Transverse colon (tissue), 4 donors: ENCODE measurements around the gene NECAB2. TPM values are rescaled to one million over a fixed set of nuclear protein-coding genes. Genes with fewer than 3 reads are reported as not detected.

Experiments used
- DNase-seq: peaks from one replicate; pipeline ENCODE4 v3.0.0-alpha.2; 2019
- H3K27ac ChIP-seq, 4 donors: fragments of 200-600 bp; sonication (generic); 2 replicates each; pipeline ENCODE4 v1.5.1; 2016 to 2018; ENCODE audit warnings: inconsistent platforms in 4 of 4
- H3K27me3 ChIP-seq: fragments of 200-600 bp; sonication (generic); 2 replicates; pipeline ENCODE4 v1.5.1; 2017; ENCODE audit warnings: inconsistent platforms
- H3K36me3 ChIP-seq, 4 donors: fragments of 200-600 bp; sonication (generic); 2 replicates each; pipeline ENCODE4 v1.5.1; 2017 to 2019; ENCODE audit warnings: inconsistent platforms in 4 of 4
- H3K4me1 ChIP-seq, 4 donors: fragments of 200-600 bp; sonication (generic); 2 replicates each; pipeline ENCODE4 v1.5.1; 2017 to 2020; ENCODE audit warnings: inconsistent platforms in 4 of 4
- H3K4me3 ChIP-seq, 4 donors: fragments of 200-600 bp; sonication (generic); 1 replicate in 1 of 4; 2 replicates in 3 of 4; pipeline versions ENCODE4 v1.5.1 to v1.6.1; 2017 to 2019; ENCODE audit warnings: inconsistent platforms in 4 of 4
- H3K9me3 ChIP-seq, 2 donors: fragments of 200-600 bp; sonication (generic); 2 replicates each; pipeline ENCODE4 v1.5.1; 2017 to 2019; ENCODE audit warnings: inconsistent platforms in 2 of 2
- CTCF ChIP-seq, 5 experiments: fragments of 200-600 bp in 3 of 5; fragments of 450-650 bp in 2 of 5; sonication (generic) in 3 of 5; IDR thresholded peaks; 1 replicate in 2 of 5; 2 replicates in 3 of 5; pipeline ENCODE4 v1.5.1; 2016 to 2017; ENCODE audit warnings: antibody characterized with exemption in 5 of 5, inconsistent platforms in 3 of 5, mild to moderate bottlenecking in 2 of 5, moderate library complexity in 1 of 5
- EP300 ChIP-seq: sonication (generic); formaldehyde crosslinking; IDR thresholded peaks from one replicate; pipeline ENCODE4 v1.6.1; 2017; ENCODE audit warnings: antibody characterized with exemption, low read depth
- POLR2A ChIP-seq: fragments of 450-650 bp; IDR thresholded peaks from one replicate; pipeline ENCODE4 v1.6.1; 2016; ENCODE audit warnings: antibody characterized with exemption, mild to moderate bottlenecking, moderate library complexity
- POLR2AphosphoS5 ChIP-seq, 3 donors: sonication (generic); formaldehyde crosslinking; IDR thresholded peaks; one replicate each; pipeline ENCODE4 v1.6.1; 2016; ENCODE audit warnings: antibody characterized with exemption in 3 of 3
- WGBS, 2 donors: methylation state at CpG; one replicate each; pipeline ENCODE4 v1.1.5; 2018; ENCODE audit warnings: low coverage in 1 of 2; 5-methylcytosine and 5-hydroxymethylcytosine counted together
- in situ Hi-C, 4 donors: fragments of 200-750 bp; cut with MboI; loops; one replicate each; pipeline versions ENCODE4 v1.15.0 to v1.15.1; 2017; ENCODE audit warnings: low sequenced_read_pairs in 3 of 4, low pct_ligation_motif_present in 1 of 4, low pct_unique_long_range_greater_than_20kb in 1 of 4
- intact Hi-C: fragments of 100-400 bp; cut with DNase I; formaldehyde crosslinking; loops from one replicate; pipeline ENCODE4 v1.15.1; 2023; ENCODE audit warnings: low total_unique reads
- total RNA-seq, 4 donors: library from RNA; depleted of rRNA; stranded (reverse); fragments of >200 nt; gene quantifications; one replicate each; pipeline ENCODE4 v1.1.0, GENCODE V29; 2016

NECAB2 gene
- total RNA-seq, 4 donors from 2014 or later = 0.41 TPM; not detected in 3

- in situ Hi-C loops (no loop called here), intact Hi-C loops (no loop called here)
- Histone ChIP-seq H3K27me3 (no peaks in the 10 kb centered on the region), H3K4me3 (no peak overlapping the region), H3K27ac (no peak overlapping the region), H3K4me1 (no peaks in the 10 kb centered on the region), H3K9me3 (no peaks in the 10 kb centered on the region), H3K36me3 (no peaks in the 10 kb centered on the region)
- TF ChIP-seq CTCF (IDR thresholded peaks at IDR 0.05) = no peak
- TF ChIP-seq POLR2A = no peak
- TF ChIP-seq EP300 = no peak
- TF ChIP-seq POLR2AphosphoS5 (IDR thresholded peaks at IDR 0.05) = no peak
- WGBS, 2 donors = 81% methylated on average over 17 of the region's 17 CpGs; no CpG with 5 or more reads in 1 of the 2 donors
- DNase-seq = no peak
These were observed 63.5 kb downstream of the NECAB2 start for GRCh38 chr16:84031556-84031955.

- WGBS, 2 donors = 63 to 68% methylated on average over 1 to 15 of the region's 15 CpGs
- H3K27ac ChIP-seq = no peak overlapping the region
- TF ChIP-seq POLR2AphosphoS5 (IDR thresholded peaks at IDR 0.05) (no peak), CTCF (IDR thresholded peaks at IDR 0.05) (no peak), EP300 (no peak), POLR2A (no peak)
- intact Hi-C loops (no loop called here), in situ Hi-C loops (no loop called here)
- no peak overlapping the region for H3K4me3 ChIP-seq
- no peaks in the 10 kb centered on the region for H3K9me3 ChIP-seq
- no peaks in the 10 kb centered on the region for H3K36me3 ChIP-seq
- H3K27me3 ChIP-seq = no peaks in the 10 kb centered on the region
- DNase-seq = no peak
- H3K4me1 ChIP-seq = no peaks in the 10 kb centered on the region
These were observed 64.6 kb downstream of the NECAB2 start for GRCh38 chr16:84032458-84033178.

GRCh38 chr16:84033251-84034195 lies 65.5 kb downstream of the NECAB2 start:
- intact Hi-C loops = no loop called here
- no peak for TF ChIP-seq EP300
- Histone ChIP-seq H3K4me3 (no peak overlapping the region), H3K27me3 (no peaks in the 10 kb centered on the region), H3K4me1 (no peaks in the 10 kb centered on the region), H3K36me3 (no peaks in the 10 kb centered on the region), H3K9me3 (no peaks in the 10 kb centered on the region), H3K27ac (no peak overlapping the region)
- no peak for DNase-seq
- 79 to 81% methylated on average over 4 to 25 of the region's 25 CpGs for WGBS, 2 donors
- in situ Hi-C loops = no loop called here

- whole genome bisulfite sequencing, 2 donors = 81 to 90% methylated on average over 9 to 12 of the region's 12 CpGs
- TF ChIP-seq POLR2A (no peak), CTCF (IDR thresholded peaks at IDR 0.05) (no peak), EP300 (no peak), POLR2AphosphoS5 (IDR thresholded peaks at IDR 0.05) (no peak)
- DNase-seq = no peak
- Histone ChIP-seq H3K36me3 (no peaks in the 10 kb centered on the region), H3K9me3 (no peaks in the 10 kb centered on the region), H3K4me1 (no peaks in the 10 kb centered on the region), H3K4me3 (no peak overlapping the region), H3K27ac (no peak overlapping the region), H3K27me3 (no peaks in the 10 kb centered on the region)
- in situ Hi-C loops = no loop called here
- intact Hi-C loops = no loop called here
These were observed 66.5 kb downstream of the NECAB2 start for GRCh38 chr16:84034516-84034915.
